ENCODE measurements around the gene RAB3D.
"Not testable (repeated sequence)": the region's sequence is repeated elsewhere in the genome, so short reads cannot be mapped to it uniquely, and the experiment has no call there.

Gene RAB3D, protein sequence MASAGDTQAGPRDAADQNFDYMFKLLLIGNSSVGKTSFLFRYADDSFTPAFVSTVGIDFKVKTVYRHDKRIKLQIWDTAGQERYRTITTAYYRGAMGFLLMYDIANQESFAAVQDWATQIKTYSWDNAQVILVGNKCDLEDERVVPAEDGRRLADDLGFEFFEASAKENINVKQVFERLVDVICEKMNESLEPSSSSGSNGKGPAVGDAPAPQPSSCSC

GRCh38 chr19:11339254-11340098, at the start of gene RAB3D:
TSS of gene RAB3D (minus strand) at chr19:11339657. CDS start at chr19:11337399, 2,258 bp downstream.
- DNase-seq: peak; percentile 86

- no peak for DNase-seq
Observed at GRCh38 chr19:11387162-11388034, 47.9 kb upstream of the RAB3D start.

DNA sequence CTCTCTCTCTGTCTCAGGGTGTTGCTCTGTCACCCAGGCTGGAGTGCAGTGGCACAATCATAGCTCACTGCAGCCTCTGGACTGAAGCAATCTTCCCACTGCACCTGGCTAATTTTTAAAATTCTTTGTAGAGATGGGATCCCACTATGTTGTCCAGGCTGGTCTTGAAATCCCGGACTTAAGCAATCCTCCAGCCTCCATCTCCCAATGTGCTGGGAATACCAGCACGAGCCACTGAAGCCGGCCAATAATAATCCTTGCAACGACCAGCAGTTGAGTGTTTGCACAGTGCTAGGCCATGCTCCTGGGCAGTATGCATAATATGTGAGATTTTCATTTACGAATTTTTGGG, 45.3 kb upstream of the RAB3D start:
- DNase-seq: no peak

- DNase-seq: no peak
Observed at GRCh38 chr19:11383706-11384048, 44.2 kb upstream of the RAB3D start.

DNA sequence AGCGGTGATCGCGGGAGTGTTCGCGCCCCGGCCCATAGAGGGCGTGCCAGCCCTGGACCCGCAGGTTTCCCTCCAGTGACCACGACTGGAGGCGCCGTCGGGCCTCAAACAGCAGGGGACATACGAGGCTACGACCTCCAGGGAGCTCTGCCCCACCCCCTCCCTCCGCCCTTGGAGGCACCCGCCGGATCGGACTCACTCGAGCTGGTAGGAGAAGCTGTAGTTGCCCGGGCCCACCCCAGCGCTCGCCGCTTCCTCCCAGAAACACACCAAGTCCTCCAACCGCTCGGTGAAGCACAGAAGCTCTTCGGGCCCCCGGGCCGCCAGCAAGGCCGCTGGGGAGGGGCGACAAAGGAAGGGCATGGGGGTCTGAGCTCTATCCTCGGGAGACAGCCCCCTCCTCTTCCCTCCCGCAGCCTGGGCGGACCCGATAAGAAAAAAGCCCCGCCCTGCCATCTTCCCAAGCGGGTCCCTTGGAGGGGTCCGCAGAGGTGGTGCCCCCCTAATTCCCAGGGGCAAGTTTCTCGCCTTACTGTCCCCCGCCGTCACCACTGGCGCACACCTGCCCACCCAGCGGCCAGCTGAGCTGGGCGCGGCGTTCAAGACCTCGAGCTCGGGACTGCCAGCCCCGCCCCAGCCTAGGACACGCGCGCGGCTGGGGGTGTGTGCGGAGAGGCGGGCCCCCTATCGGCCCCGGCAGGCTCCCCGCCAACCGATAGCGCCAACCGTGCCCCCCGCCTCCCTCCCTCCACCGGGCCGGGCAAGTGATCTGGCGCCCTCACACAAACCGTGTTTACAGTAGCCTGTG, 43.6 kb upstream of the RAB3D start:
- DNase-seq: peak; percentile 43

- DNase-seq: peak; percentile 99
Observed at GRCh38 chr19:11380653-11381537, 41.4 kb upstream of the RAB3D start.

- no peak for DNase-seq
Observed at GRCh38 chr19:11379857-11380350, 40.4 kb upstream of the RAB3D start.

GRCh38 chr19:11379269-11379845, 39.9 kb upstream of the RAB3D start:
- not testable (repeated sequence) for DNase-seq

GRCh38 chr19:11378319-11379189, 39.1 kb upstream of the RAB3D start:
- DNase-seq: no peak

- DNase-seq: no peak
Observed at GRCh38 chr19:11377756-11378155, 38.3 kb upstream of the RAB3D start.

DNA sequence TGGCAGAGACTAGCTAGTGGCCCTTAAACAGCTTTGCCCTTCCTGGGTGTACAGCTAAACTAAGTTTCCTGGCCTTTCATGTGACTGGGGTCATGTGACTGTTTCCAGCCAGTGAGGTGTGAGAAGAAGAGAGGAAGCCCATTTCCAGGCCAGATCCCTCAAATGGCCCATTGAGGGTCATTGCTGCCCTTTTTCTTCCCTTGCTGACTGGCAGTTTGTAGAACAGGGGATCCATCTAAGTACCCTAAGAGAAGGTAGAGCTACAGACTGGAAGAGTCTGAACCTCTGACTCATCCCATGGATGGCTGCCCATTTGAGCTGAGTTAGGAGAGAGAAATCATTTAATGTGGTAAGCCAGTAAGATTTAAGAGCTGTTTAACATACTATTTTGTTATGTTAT, 37.8 kb upstream of the RAB3D start:
- DNase-seq: no peak

- DNase-seq: peak; percentile 37
Observed at GRCh38 chr19:11375143-11375948, 35.9 kb upstream of the RAB3D start.

DNA sequence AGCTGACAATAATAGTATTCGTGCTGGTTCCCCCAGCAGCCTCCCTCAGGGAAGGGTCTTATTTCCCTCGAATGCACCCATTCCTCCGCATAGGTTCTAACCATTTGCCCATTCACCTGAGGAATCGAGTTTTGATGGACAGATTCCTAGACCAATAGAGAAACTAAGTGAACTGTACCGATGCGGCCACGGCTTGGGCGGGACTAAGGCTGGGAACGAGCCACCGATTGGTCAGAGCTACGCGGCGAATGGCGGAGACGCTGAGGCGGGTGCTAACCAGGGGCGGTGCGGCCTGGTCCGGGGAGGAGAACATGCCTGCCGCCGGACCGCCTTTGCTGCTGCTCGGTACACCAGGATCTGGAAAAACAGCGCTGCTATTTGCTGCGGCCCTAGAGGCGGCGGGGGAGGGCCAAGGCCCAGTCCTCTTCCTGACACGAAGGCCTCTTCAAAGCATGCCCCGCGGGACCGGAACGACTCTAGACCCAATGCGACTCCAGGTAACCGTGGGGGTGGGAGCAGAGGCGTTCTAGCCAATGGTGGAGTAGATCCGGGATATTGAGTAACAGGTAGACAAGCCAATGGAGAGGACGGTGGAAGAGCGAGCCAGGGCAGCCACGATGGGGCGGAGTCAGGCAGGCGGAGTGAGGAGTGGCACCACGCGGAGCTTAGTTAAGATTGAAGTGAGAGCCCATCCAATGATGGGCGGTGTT, 35.1 kb upstream of the RAB3D start, which contains the start of gene SWSAP1:
SWSAP1 (plus strand) TSS at position 234 of the 710 bp plus-strand sequence; CDS start at position 249, 15 bp downstream.
- peak; percentile 99 for DNase-seq

DNA sequence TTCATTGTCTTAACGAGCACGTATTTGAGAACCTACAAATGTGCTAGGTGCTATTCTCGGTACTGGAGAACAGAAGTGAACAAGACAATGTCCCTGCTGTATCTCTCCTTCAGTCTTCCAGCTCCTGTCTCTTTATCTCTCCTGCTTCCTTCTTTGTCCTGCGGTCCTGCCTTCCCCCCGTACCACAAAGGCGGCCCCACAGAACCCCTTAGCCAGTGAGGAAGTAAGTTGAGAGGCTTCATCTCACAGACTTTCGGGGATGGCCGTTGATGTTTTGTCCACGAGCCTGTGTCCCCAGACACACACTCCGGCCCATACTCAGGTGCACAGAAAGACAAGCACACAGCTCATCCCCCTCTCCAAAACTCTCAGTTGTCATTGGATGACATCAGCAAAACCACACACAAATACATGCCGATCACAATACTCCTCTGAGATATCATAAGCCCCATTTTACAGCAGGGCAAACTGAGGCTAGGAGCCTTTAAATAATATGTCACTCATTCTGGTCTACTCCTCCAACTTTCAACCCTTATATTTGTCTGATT, 34.5 kb upstream of the RAB3D start:
- DNase-seq: no peak

DNA sequence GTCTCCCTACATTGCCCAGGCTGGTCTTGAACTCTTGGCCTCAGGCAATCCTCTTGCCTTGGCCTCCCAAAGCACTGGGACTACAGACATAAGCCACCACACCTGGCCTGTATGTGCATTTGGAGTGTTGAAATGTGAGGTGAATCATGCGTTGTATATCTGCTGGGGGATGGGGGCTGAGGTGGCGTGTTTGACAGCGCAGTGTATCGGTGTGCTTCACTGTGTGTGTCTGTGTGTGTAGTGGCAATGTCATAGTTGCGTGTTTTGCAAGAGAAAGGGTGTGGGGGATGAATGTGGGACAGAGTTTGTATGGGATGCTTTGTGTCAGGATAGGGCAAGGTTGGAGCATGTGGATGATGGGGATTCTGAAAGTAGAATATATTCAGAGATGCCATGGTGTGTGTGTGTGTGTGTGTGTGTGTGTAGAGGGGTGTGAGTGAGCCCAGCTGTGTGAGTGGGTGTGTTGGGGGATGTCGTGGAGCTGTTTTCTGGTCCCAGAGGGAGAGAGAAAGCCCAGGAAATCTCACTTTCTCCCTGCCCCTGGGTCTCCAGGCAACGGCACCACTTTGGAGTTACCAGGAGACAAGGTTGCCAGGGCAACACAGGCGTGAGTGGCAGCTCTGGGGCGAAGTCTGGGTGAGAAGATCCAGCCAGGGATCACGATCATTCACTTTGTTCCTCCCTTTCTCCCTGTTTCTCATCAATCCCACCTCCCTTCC, 33.9 kb upstream of the RAB3D start:
- peak; percentile 94 for DNase-seq

DNA sequence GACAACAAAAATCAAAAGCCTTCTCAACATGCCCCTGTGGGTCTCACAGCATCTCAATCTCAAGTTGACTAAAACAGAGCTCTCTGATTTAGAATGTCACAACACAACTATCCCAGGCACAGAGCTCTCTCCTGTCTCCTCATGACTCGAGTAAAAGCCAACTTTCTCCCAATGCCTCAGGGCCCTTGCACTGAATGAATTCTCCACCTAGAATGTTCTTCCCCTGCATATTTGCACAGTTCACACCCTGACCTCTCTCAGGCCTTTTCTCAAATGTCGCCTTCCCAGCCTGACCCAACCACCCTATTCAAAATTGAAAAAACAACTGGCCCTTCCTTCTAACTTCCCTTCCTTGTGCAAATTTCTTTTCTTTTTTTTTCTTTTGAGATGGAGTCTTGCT, 31.3 kb upstream of the RAB3D start:
- DNase-seq: no peak

GRCh38 chr19:11367528-11367927, 28.1 kb upstream of the RAB3D start:
- DNase-seq: no peak

All from NCI-H1105 (cell line).